ENCODE measurements around the gene TNS3.
"Not testable (repeated sequence)": the region's sequence is repeated elsewhere in the genome, so short reads cannot be mapped to it uniquely, and the experiment has no call there.

TNS3 gene

GRCh38 chr7:47266131-47266706 is 315.7 kb downstream of the TNS3 start:
- DNase-seq, result peak; percentile 30

- DNase-seq, result no peak
Observed at GRCh38 chr7:47265621-47266020, 316.3 kb downstream of the TNS3 start.

- DNase-seq, result no peak
Observed at GRCh38 chr7:47264021-47264651, 317.8 kb downstream of the TNS3 start.

- no peak for DNase-seq
Observed at GRCh38 chr7:47262881-47263280, 319.0 kb downstream of the TNS3 start.

- not testable (repeated sequence) for DNase-seq
Observed at GRCh38 chr7:47262160-47262559, 319.8 kb downstream of the TNS3 start.

- no peak for DNase-seq
Observed at GRCh38 chr7:47260270-47260669, 321.6 kb downstream of the TNS3 start.

- DNase-seq, result no peak
Observed at GRCh38 chr7:47259682-47260081, 322.2 kb downstream of the TNS3 start.

GRCh38 chr7:47258798-47259197 is 323.1 kb downstream of the TNS3 start:
- no peak for DNase-seq

GRCh38 chr7:47256016-47256415 is 325.9 kb downstream of the TNS3 start:
- DNase-seq, result no peak

- DNase-seq, result no peak
Observed at GRCh38 chr7:47255441-47255840, 326.5 kb downstream of the TNS3 start.

GRCh38 chr7:47255007-47255406 is 326.9 kb downstream of the TNS3 start:
- no peak for DNase-seq

GRCh38 chr7:47254081-47254977 is 327.6 kb downstream of the TNS3 start:
- DNase-seq, result peak; percentile 52

- DNase-seq, result peak; percentile 17
Observed at GRCh38 chr7:47253650-47254080, 328.2 kb downstream of the TNS3 start.

- DNase-seq, result no peak
Observed at GRCh38 chr7:47252675-47253074, 329.2 kb downstream of the TNS3 start.

- no peak for DNase-seq
Observed at GRCh38 chr7:47249361-47249760, 332.6 kb downstream of the TNS3 start.

GRCh38 chr7:47248797-47249196 is 333.1 kb downstream of the TNS3 start:
- DNase-seq, result no peak

- no peak for DNase-seq
Observed at GRCh38 chr7:47247132-47247531, 334.8 kb downstream of the TNS3 start.

- DNase-seq, result no peak
Observed at GRCh38 chr7:47244692-47245091, 337.2 kb downstream of the TNS3 start.

GRCh38 chr7:47241112-47242065 is 340.5 kb downstream of the TNS3 start:
- no peak for DNase-seq

GRCh38 chr7:47239931-47240421 is 341.9 kb downstream of the TNS3 start:
- no peak for DNase-seq

- no peak for DNase-seq
Observed at GRCh38 chr7:47239034-47239433, 342.9 kb downstream of the TNS3 start.

GRCh38 chr7:47236480-47237129 is 345.3 kb downstream of the TNS3 start:
- no peak for DNase-seq

All from 8988T (cell line).